Upper lobe of left lung (tissue), 6 donors: ENCODE measurements around the gene PLEKHG2. TPM values are rescaled to one million over a fixed set of nuclear protein-coding genes. Genes with fewer than 3 reads are reported as not detected.
A peak's percentile ranks its signal among the peaks of the same experiment; 100 is the strongest.

Experiments used
- ATAC-seq, 2 donors: fragments of 200-7000 bp; cut with Tn5 transposase; one replicate each; pipeline ENCODE4 v1.9.1; 2022; ENCODE audit warnings: mild to moderate bottlenecking in 2 of 2, moderate library complexity in 2 of 2; ENCODE audit not compliant: low FRiP score in 2 of 2
- DNase-seq, 2 donors: peaks; one replicate each; pipeline ENCODE4 v3.0.0-alpha.2; 2019 to 2020
- H3K27ac ChIP-seq, 4 donors: fragments of 200-600 bp; sonication (generic); one replicate each; pipeline ENCODE4 v1.5.1; 2016 to 2019
- H3K27me3 ChIP-seq, 4 donors: fragments of 200-600 bp; sonication (generic); one replicate each; pipeline ENCODE4 v1.5.1; 2017 to 2019
- H3K36me3 ChIP-seq, 4 donors: fragments of 200-600 bp; sonication (generic); one replicate each; pipeline ENCODE4 v1.5.1; 2016 to 2019
- H3K4me1 ChIP-seq, 4 donors: fragments of 200-600 bp; sonication (generic); one replicate each; pipeline ENCODE4 v1.5.1; 2018 to 2019
- H3K4me3 ChIP-seq, 4 donors: fragments of 200-600 bp; sonication (generic); one replicate each; pipeline ENCODE4 v1.5.1; 2017 to 2019; ENCODE audit warnings: mild to moderate bottlenecking in 2 of 4, moderate library complexity in 1 of 4
- H3K9me3 ChIP-seq, 4 donors: fragments of 200-600 bp; sonication (generic); one replicate each; pipeline ENCODE4 v1.5.1; 2018 to 2019
- CTCF ChIP-seq, 6 experiments: fragments of 450-650 bp in 4 of 6; fragments of 200-600 bp in 2 of 6; sonication (generic) in 2 of 6; IDR thresholded peaks; one replicate each; pipeline ENCODE4 v1.5.1; 2016 to 2019; ENCODE audit warnings: antibody characterized with exemption in 6 of 6
- EP300 ChIP-seq, 4 donors: sonication (generic); formaldehyde crosslinking; IDR thresholded peaks; one replicate each; pipeline ENCODE4 v1.5.1; 2017; ENCODE audit warnings: antibody characterized with exemption in 4 of 4, control low read depth in 2 of 4
- POLR2A ChIP-seq, 4 donors: fragments of 450-650 bp; IDR thresholded peaks; one replicate each; pipeline ENCODE4 v1.5.1; 2016 to 2017; ENCODE audit warnings: antibody characterized with exemption in 4 of 4, mild to moderate bottlenecking in 2 of 4
- POLR2AphosphoS5 ChIP-seq, 2 donors: sonication (generic); formaldehyde crosslinking; IDR thresholded peaks; one replicate each; pipeline ENCODE4 v1.5.1; 2017; ENCODE audit warnings: antibody characterized with exemption in 2 of 2
- WGBS, 2 donors: methylation state at CpG; one replicate each; pipeline ENCODE4 v1.1.5; 2017 to 2018; 5-methylcytosine and 5-hydroxymethylcytosine counted together
- total RNA-seq, 6 donors: library from RNA; depleted of rRNA in 4 of 6; stranded (reverse); fragments of >200 nt in 4 of 6; gene quantifications; one replicate each; pipeline versions ENCODE4 v1.1.0 to v1.2.1, GENCODE V29; 2016 to 2021
- donor health status: DM: no; HTN: no; CAD: no; lungs with moderate emphysema.
- donor health status: DM: no; HTN: yes; CAD: no; lungs with severe emphysema.

Gene PLEKHG2
- total RNA-seq, 6 donors from 2014 or later = 15.8 to 48.1 (median 29.0) TPM

GRCh38 chr19:39417463-39418181, 5.2 kb downstream of the PLEKHG2 start:
- peaks cover 8 to 43% (median 21%) of the 10 kb centered on the region in 4 donors for H3K4me1 ChIP-seq
- ATAC-seq = no peak
- DNase-seq = peak in 1 of 2 donors; percentile 85
- H3K27me3 ChIP-seq = no peaks in the 10 kb centered on the region
- no peak for TF ChIP-seq POLR2AphosphoS5 (IDR thresholded peaks at IDR 0.05)
- no peak for TF ChIP-seq EP300 (IDR thresholded peaks at IDR 0.05)
- TF ChIP-seq POLR2A (IDR thresholded peaks at IDR 0.05) = no peak
- TF ChIP-seq CTCF (IDR thresholded peaks at IDR 0.05) = no peak
- H3K4me3 ChIP-seq = no peak overlapping the region
- no peak overlapping the region for H3K27ac ChIP-seq
- no peaks in the 10 kb centered on the region for H3K9me3 ChIP-seq
- WGBS, 2 donors = 82 to 88% methylated on average over 25 to 28 of the region's 30 CpGs
- peaks cover 0 to 63% (median 17%) of the 10 kb centered on the region in 4 donors for H3K36me3 ChIP-seq

DNA sequence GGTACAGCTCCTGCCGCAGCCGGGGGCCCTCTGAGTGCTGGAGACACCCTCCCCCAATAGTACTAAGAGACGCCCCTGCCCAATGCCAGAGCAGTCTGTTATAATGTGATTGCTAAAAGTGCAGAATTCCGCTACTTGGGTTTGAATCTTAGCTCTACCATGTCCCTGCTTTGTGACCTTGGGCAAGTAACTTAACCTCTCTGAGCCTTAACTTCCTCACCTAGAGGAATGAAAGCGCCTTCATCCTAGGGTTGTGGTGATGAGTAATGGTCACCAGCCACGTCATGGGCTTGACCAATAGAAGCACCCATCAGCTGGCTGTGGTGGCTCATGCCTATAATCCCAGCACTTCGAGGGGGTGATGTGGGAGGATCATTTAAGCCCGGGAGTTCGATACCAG, 6.5 kb downstream of the PLEKHG2 start:
- 85 to 91% methylated on average over 6 to 9 of the region's 9 CpGs for WGBS, 2 donors

DNA sequence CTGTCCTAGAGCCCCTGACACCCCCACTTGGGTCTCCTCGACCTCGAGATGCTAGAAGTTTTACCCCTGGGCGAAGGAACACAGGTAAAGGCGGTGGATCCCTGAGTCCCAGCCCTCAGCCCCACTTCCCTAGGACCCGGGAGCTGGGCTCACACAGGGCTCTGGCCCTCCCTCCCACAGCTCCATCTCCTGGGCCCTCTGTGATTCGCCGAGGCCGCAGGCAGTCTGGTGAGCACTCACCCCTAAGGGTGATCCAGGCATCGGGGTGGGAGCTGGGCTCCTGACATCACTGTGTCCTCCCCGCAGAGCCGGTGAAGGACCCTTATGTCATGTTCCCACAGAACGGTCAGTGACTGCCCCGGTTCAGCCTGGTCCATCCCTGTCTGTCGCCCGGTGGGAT, 8.3 kb downstream of the PLEKHG2 start:
- Histone ChIP-seq H3K36me3 (peaks cover 0 to 87% (median 30%) of the 10 kb centered on the region in 4 donors), H3K27ac (no peak overlapping the region), H3K27me3 (no peaks in the 10 kb centered on the region), H3K4me1 (peaks cover 0 to 12% (median under 1%) of the 10 kb centered on the region in 4 donors), H3K4me3 (no peak overlapping the region), H3K9me3 (no peaks in the 10 kb centered on the region)
- 93 to 94% methylated on average over 10 to 11 of the region's 15 CpGs for WGBS, 2 donors
- no peak for DNase-seq
- no peak for TF ChIP-seq POLR2AphosphoS5 (IDR thresholded peaks at IDR 0.05)
- TF ChIP-seq EP300 (IDR thresholded peaks at IDR 0.05) = no peak
- TF ChIP-seq CTCF (IDR thresholded peaks at IDR 0.05) = no peak
- no peak for TF ChIP-seq POLR2A (IDR thresholded peaks at IDR 0.05)
- no peak for ATAC-seq

More for the DNA sequence above, 6.5 kb downstream of the PLEKHG2 start:
- H3K4me1 ChIP-seq = peaks cover 6 to 30% (median 15%) of the 10 kb centered on the region in 4 donors
- no peaks in the 10 kb centered on the region for H3K27me3 ChIP-seq
- DNase-seq (no peak), ATAC-seq (no peak)
- no peaks in the 10 kb centered on the region for H3K9me3 ChIP-seq
- TF ChIP-seq EP300 (IDR thresholded peaks at IDR 0.05) (no peak), POLR2AphosphoS5 (IDR thresholded peaks at IDR 0.05) (no peak), CTCF (IDR thresholded peaks at IDR 0.05) (no peak), POLR2A (IDR thresholded peaks at IDR 0.05) (no peak)
- no peak overlapping the region for H3K4me3 ChIP-seq
- no peak overlapping the region for H3K27ac ChIP-seq
- H3K36me3 ChIP-seq = peaks cover 0 to 77% (median 28%) of the 10 kb centered on the region in 4 donors

GRCh38 chr19:39422020-39422419, 9.6 kb downstream of the PLEKHG2 start:
- no peak for DNase-seq
- ATAC-seq = no peak
- Histone ChIP-seq H3K36me3 (peaks cover 0 to 76% (median 29%) of the 10 kb centered on the region in 4 donors), H3K27ac (no peak overlapping the region), H3K4me3 (no peak overlapping the region), H3K9me3 (no peaks in the 10 kb centered on the region), H3K27me3 (no peaks in the 10 kb centered on the region), H3K4me1 (peaks cover 0 to 7% (median 0%) of the 10 kb centered on the region in 4 donors)
- TF ChIP-seq POLR2A (IDR thresholded peaks at IDR 0.05) (no peak), EP300 (IDR thresholded peaks at IDR 0.05) (no peak), POLR2AphosphoS5 (IDR thresholded peaks at IDR 0.05) (no peak), CTCF (IDR thresholded peaks at IDR 0.05) (no peak)
- WGBS, 2 donors = 96 to 99% methylated on average over 5 of the region's 5 CpGs
